Epithelial cell of esophagus (primary cell): ENCODE measurements around the gene IL18R1.

Source experiments
- DNase-seq: peaks from one replicate; pipeline ENCODE4 v3.0.0; 2010; ENCODE audit warnings: low read depth
- H3K4me3 ChIP-seq: 2 replicates; pipeline ENCODE4 v1.5.1; 2011; ENCODE audit warnings: mild to moderate bottlenecking, low read length, control low read depth
- CTCF ChIP-seq: IDR thresholded peaks from 2 replicates; pipeline ENCODE4 v1.5.1; 2011; ENCODE audit warnings: low read depth, mild to moderate bottlenecking, low read length, control low read depth, inconsistent platforms; ENCODE audit not compliant: insufficient read depth; ENCODE audit errors: missing control alignments

IL18R1 gene

DNA sequence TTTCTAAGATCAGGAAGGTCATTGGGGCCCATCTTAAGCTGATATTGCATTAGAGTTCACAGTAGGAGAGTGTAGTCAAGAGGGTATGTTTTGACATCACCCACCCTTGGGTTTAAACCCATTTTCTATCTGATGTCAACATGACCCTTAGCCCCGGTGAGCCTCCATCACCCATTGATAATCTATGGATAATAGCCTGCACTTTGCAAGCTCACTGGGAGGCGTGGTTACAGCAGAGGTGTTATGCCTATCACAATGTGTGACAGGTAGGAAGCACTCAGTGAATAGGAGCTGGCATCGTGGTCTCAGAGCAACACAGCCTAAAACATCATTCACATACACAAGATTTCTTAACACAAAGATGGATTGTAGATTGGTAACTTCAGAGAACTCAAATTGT lies 88.6 kb downstream of the IL18R1 start:
- no peak for DNase-seq
- no peak for TF ChIP-seq CTCF
- H3K4me3 ChIP-seq = no peak overlapping the region

DNA sequence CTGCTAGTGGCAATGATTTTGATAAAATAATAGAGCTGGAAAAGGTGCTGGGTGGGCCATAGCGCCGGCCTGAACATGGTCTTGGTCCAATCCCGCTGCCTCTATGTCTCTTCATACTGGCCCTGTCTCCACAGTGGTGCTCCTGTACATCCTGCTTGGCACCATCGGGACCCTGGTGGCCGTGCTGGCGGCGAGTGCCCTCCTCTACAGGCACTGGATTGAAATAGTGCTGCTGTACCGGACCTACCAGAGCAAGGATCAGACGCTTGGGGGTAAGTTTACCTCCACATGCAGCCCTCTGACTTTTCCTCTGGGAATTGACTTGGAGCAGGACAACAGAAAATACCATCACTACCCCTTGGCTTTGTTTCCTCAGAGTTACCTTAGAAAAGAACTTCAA lies 91.3 kb downstream of the IL18R1 start:
- TF ChIP-seq CTCF = no peak
- no peak overlapping the region for H3K4me3 ChIP-seq
- DNase-seq = no peak
